NT2/D1 (cell line): ENCODE measurements around the gene NECTIN1.

Source experiments
- SUZ12 ChIP-seq: IDR thresholded peaks from 2 replicates; pipeline ENCODE4 v1.6.1; 2011; ENCODE audit not compliant: insufficient read length, insufficient read depth; ENCODE audit errors: extremely low read depth
- ZNF274 ChIP-seq: IDR thresholded peaks from 2 replicates; pipeline ENCODE4 v1.6.1; 2011; ENCODE audit warnings: mild to moderate bottlenecking, low read depth, low read length

GRCh38 chr11:119697445-119697844 is 31.6 kb downstream of the NECTIN1 start:
- TF ChIP-seq ZNF274 (no peak), SUZ12 (no peak)
